ENCODE results near the gene TAF1B.

DNA sequence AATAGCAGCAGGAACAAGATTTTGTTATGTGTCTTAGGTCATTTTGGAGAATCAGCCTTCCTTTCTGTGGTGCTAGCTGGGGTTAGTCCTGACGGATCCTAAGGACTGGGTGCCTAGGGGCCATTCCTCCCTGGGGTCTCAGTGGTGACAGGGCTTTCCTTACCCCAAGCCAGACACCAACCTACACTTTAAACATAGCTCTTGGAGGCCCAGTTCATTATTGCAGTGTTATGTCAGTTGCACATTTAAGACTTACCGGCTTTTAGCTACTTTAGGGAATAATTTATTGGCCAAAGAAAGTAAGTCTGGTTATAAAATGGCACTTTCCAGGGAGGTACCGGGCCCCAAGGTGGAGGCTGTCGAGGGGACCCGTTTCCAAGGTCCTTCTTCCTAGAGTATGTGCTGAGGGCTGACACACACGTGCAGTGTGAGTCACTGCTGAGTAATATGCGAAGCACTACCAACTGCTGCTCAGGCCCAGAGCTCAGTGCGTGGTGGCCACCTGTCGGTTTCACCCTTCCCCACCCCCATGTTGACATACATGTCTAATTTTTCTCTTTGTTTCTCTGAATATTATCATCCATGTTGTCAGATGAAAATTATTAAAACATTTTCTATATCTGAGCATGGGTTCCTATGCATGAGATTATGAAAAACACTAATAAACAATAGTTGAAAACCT is 71.3 kb downstream of the TAF1B start:
- TF ChIP-seq CTCF (IDR thresholded peaks at IDR 0.05) (no peak), POLR2A (IDR thresholded peaks at IDR 0.05) (no peak)

Data from prostate gland (tissue), 2 donors.